ENCODE measurements around the gene HS1BP3. TPM values are rescaled to one million over a fixed set of nuclear protein-coding genes. Genes with fewer than 3 reads are reported as not detected.

The HS1BP3 gene
- total RNA-seq, 1 donor from 2014 or later: 33.6 TPM

GRCh38 chr2:20617081-20617575, 33.8 kb downstream of the HS1BP3 start:
- Mint-ChIP-seq H3K9me3 (ENCODE audit: unreplicated experiment) (no peaks in the 10 kb centered on the region), H3K4me1 (ENCODE audit: unreplicated experiment) (peaks cover 30% of the 10 kb centered on the region), H3K4me3 (ENCODE audit: unreplicated experiment) (no peak overlapping the region), H3K27ac (ENCODE audit: unreplicated experiment) (no peak overlapping the region), H3K36me3 (ENCODE audit: low read depth, unreplicated experiment) (peaks cover 9% of the 10 kb centered on the region), H3K27me3 (ENCODE audit: unreplicated experiment) (peaks cover 11% of the 10 kb centered on the region)
- no peak for TF ChIP-seq CTCF (IDR thresholded peaks at IDR 0.05; ENCODE audit: unreplicated experiment)
- DNase-seq (ENCODE audit: low spot score): no peak

- no peaks in the 10 kb centered on the region for H3K9me3 Mint-ChIP-seq (ENCODE audit: unreplicated experiment)
- peaks cover 9% of the 10 kb centered on the region for H3K36me3 Mint-ChIP-seq (ENCODE audit: low read depth, unreplicated experiment)
- TF ChIP-seq CTCF (IDR thresholded peaks at IDR 0.05; ENCODE audit: unreplicated experiment): no peak
- H3K4me3 Mint-ChIP-seq (ENCODE audit: unreplicated experiment): peak overlapping the region; percentile 76
- peaks cover 30% of the 10 kb centered on the region for H3K4me1 Mint-ChIP-seq (ENCODE audit: unreplicated experiment)
- peaks cover 11% of the 10 kb centered on the region for H3K27me3 Mint-ChIP-seq (ENCODE audit: unreplicated experiment)
- no peak for DNase-seq (ENCODE audit: low spot score)
- H3K27ac Mint-ChIP-seq (ENCODE audit: unreplicated experiment): peak overlapping the region; percentile 67
These were observed 34.5 kb downstream of the HS1BP3 start for GRCh38 chr2:20616341-20616871.

- Mint-ChIP-seq H3K36me3 (ENCODE audit: low read depth, unreplicated experiment) (peaks cover 6% of the 10 kb centered on the region), H3K4me3 (ENCODE audit: unreplicated experiment) (no peak overlapping the region), H3K27ac (ENCODE audit: unreplicated experiment) (peak overlapping the region; percentile 67), H3K27me3 (ENCODE audit: unreplicated experiment) (peaks cover 13% of the 10 kb centered on the region), H3K4me1 (ENCODE audit: unreplicated experiment) (peaks cover 34% of the 10 kb centered on the region), H3K9me3 (ENCODE audit: unreplicated experiment) (no peaks in the 10 kb centered on the region)
- no peak for TF ChIP-seq CTCF (IDR thresholded peaks at IDR 0.05; ENCODE audit: unreplicated experiment)
- no peak for DNase-seq (ENCODE audit: low spot score)
These were observed 35.2 kb downstream of the HS1BP3 start for GRCh38 chr2:20615466-20616241.

GRCh38 chr2:20615068-20615465, 35.8 kb downstream of the HS1BP3 start:
- peaks cover 34% of the 10 kb centered on the region for H3K4me1 Mint-ChIP-seq (ENCODE audit: unreplicated experiment)
- H3K4me3 Mint-ChIP-seq (ENCODE audit: unreplicated experiment): no peak overlapping the region
- DNase-seq (ENCODE audit: low spot score): no peak
- H3K36me3 Mint-ChIP-seq (ENCODE audit: low read depth, unreplicated experiment): peaks cover 3% of the 10 kb centered on the region
- no peak overlapping the region for H3K27ac Mint-ChIP-seq (ENCODE audit: unreplicated experiment)
- no peaks in the 10 kb centered on the region for H3K9me3 Mint-ChIP-seq (ENCODE audit: unreplicated experiment)
- peaks cover 15% of the 10 kb centered on the region for H3K27me3 Mint-ChIP-seq (ENCODE audit: unreplicated experiment)
- TF ChIP-seq CTCF (IDR thresholded peaks at IDR 0.05; ENCODE audit: unreplicated experiment): no peak

Data from endothelial cell (in vitro differentiated cells).